LNCaP clone FGC (cell line): Measurements from ENCODE around the gene ARHGEF11.

Source experiments
- DNase-seq: peaks from one replicate; pipeline ENCODE4 v3.0.0-alpha.2; 2011; ENCODE audit warnings: low read depth
- H3K4me3 ChIP-seq: 2 replicates; pipeline ENCODE4 v1.5.1; 2011; ENCODE audit warnings: mild to moderate bottlenecking, low read depth, low read length, control low read depth
- TF ChIP-seq, protein P1 (sequence below): IDR thresholded peaks from 2 replicates; pipeline ENCODE4 v1.5.1; 2012; ENCODE audit warnings: mild to moderate bottlenecking; ENCODE audit not compliant: control insufficient read depth, insufficient read depth; ENCODE audit errors: extremely low read depth

The ARHGEF11 gene

DNA sequence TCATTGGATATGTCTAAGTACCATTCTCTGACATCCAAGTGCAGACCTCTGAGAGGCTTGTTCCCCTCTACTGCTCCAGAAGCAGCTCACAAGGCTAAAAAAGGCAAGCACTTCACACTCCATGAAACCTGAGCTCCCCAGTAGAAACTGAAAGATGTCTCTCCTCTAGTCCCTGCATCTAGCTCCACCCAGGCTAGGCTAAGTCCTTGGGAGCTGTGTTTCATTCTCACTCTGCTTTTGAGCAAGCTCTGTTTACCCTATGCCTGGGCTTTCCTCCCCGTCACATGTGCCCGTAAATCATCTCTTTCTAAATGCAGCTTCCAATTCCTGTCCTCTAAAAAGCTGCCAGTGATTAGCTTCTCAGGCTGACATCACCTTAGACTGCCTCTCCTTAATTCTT is 86.1 kb downstream of the ARHGEF11 start:
- no peak for DNase-seq
- no peak overlapping the region for H3K4me3 ChIP-seq
- TF ChIP-seq, protein P1, sequence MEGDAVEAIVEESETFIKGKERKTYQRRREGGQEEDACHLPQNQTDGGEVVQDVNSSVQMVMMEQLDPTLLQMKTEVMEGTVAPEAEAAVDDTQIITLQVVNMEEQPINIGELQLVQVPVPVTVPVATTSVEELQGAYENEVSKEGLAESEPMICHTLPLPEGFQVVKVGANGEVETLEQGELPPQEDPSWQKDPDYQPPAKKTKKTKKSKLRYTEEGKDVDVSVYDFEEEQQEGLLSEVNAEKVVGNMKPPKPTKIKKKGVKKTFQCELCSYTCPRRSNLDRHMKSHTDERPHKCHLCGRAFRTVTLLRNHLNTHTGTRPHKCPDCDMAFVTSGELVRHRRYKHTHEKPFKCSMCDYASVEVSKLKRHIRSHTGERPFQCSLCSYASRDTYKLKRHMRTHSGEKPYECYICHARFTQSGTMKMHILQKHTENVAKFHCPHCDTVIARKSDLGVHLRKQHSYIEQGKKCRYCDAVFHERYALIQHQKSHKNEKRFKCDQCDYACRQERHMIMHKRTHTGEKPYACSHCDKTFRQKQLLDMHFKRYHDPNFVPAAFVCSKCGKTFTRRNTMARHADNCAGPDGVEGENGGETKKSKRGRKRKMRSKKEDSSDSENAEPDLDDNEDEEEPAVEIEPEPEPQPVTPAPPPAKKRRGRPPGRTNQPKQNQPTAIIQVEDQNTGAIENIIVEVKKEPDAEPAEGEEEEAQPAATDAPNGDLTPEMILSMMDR = no peak

DNA sequence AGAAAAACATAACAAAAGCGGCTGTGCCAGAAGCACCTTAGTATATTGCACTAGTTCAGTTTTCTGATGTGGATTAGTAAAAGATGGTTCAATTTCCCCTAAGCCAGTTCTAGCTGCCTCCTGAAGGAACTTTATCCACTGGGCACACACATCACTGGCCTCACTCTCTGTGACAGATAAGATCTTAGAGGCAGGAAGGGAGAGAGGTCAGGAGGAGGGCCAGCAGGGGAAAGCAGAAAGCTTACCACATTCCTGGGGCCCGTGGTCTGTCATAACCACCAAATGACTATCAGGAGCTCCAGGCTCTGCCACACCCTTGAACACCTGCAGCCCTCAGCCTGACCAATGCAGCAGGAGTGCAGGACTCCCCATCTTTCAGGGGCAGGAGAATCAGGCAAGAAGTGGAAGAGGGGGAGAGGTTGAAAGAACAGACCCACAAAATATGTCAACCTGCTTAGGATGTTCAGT is 87.3 kb downstream of the ARHGEF11 start:
- TF ChIP-seq, protein P1 = no peak
- no peak for DNase-seq
- no peak overlapping the region for H3K4me3 ChIP-seq

DNA sequence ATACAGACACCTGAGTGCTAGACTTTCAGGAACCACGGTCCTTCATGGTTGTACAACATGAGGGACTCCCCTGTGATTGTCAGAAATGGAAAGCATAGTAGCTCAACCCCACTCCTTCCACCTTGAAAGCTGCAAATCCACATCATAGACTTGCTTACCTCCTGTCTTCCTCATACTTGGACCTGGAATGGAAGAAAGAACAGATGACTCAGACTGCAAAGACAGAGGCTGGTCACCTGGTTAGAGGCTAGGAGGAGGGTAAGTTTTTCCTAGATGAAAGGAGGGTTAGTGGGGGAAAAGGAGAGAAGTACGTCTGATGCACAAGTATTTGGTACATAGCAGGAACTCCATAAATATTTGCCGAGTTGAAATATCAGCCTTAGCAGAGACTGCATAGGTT is 87.9 kb downstream of the ARHGEF11 start:
- no peak for DNase-seq
- TF ChIP-seq, protein P1 = no peak
- no peak overlapping the region for H3K4me3 ChIP-seq

DNA sequence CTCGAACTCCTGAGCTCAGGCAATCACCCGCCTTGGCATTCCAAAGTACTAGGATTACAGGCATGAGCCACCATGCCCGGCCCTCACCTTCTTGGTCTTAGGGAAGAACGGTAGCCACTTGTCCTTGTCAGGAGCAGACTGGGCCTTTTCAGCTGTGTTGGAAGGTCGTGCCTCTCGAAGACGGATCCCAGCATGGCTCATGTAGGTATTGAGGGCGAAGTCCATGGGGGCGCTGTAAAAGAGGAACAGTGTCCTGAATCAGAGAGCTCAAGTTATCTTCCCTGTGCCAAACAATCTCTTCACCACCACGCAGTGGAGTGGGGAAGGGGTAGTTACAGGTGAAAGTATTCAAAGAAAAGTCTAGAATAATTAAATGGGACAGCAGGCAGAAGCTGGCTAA is 89.2 kb downstream of the ARHGEF11 start:
- TF ChIP-seq, protein P1 = no peak
- no peak for DNase-seq
- H3K4me3 ChIP-seq = no peak overlapping the region

DNA sequence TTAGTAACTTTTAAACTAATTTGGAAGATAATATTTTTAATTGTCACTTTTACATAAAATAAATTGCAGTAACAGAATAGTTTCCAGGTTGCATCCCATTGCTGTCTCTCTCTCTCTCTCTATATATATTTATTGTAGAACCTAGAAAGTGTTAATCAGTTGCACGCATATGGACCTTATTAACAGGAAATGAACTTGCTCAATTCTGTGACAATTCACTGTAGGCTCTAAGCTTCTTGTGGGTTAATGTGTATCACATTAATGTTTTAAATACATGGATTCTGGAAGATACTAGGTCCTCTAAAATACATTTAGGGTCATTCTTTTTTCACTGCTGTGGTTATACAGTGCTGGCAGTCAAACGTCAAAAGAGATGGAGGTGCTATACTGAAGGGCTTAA is 92.0 kb downstream of the ARHGEF11 start:
- no peak for DNase-seq
- H3K4me3 ChIP-seq = no peak overlapping the region
- TF ChIP-seq, protein P1 = no peak

DNA sequence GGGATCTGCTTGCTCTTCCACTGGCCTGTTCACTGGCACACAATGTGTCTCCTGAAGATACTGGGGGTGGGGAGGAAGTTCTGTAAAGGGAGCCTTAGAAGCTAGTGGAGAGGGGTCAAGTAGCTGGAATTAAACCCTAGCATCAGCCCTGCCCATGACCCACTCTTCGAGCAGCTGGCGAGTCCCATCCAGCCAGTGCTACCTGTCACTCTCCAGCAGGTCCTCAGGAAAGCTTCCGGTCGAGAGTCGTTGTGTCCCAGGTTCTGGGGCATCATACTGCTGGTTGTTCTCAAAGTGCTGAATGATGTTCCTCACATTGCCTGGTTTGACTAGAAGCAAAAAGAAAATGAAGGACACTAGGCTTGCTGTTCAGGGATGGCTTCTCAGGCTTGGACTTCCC is 94.2 kb downstream of the ARHGEF11 start:
- no peak for DNase-seq
- no peak overlapping the region for H3K4me3 ChIP-seq
- TF ChIP-seq, protein P1 = no peak

DNA sequence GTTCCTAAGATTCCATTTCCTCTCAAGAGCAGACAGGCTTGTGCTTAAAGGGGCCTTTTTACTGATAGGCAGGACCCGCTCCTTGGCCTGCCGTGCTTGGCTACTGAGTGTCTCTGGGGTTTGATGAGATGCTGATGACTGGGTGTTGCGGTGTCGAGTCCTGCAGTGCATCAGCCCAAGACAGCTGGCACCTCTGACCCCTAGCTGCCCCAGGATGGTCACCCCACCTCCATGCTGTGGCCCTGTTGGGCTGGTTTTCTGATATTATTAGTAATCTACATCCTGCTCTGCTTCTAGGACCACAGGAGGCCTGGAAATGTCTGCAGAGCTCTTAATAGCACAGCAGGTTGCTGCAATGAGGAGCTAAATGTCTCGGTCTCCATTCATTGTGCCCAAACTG is 96.4 kb downstream of the ARHGEF11 start:
- DNase-seq = no peak
- H3K4me3 ChIP-seq = no peak overlapping the region
- TF ChIP-seq, protein P1 = no peak
